Neural crest cell (in vitro differentiated cells): ENCODE measurements around the gene LSM3. TPM values are rescaled to one million over a fixed set of nuclear protein-coding genes. Genes with fewer than 3 reads are reported as not detected.
A peak's percentile ranks its signal among the peaks of the same experiment; 100 is the strongest.

Source experiments
- DNase-seq: peaks from one replicate; pipeline ENCODE4 v3.0.0; 2021; ENCODE audit warnings: low read depth, mixed read lengths, low spot score
- H3K27ac Mint-ChIP-seq: one replicate; pipeline ENCODE4 v1.8.0; 2021; ENCODE audit warnings: mild to moderate bottlenecking, mixed read lengths; ENCODE audit not compliant: unreplicated experiment
- H3K27me3 Mint-ChIP-seq: 2 replicates; pipeline ENCODE4 v1.8.0; 2021; ENCODE audit warnings: low read depth, mild to moderate bottlenecking, mixed read lengths
- H3K36me3 Mint-ChIP-seq: 2 replicates; pipeline ENCODE4 v1.8.0; 2021; ENCODE audit warnings: low read depth, mild to moderate bottlenecking, mixed read lengths
- H3K4me1 Mint-ChIP-seq: 2 replicates; pipeline ENCODE4 v1.8.0; 2021; ENCODE audit warnings: mixed read lengths
- H3K4me3 Mint-ChIP-seq: one replicate; pipeline ENCODE4 v1.8.0; 2021; ENCODE audit warnings: mild to moderate bottlenecking, mixed read lengths
- H3K9me3 Mint-ChIP-seq: 2 replicates; pipeline ENCODE4 v1.8.0; 2021; ENCODE audit warnings: mixed read lengths
- CTCF ChIP-seq: fragments of 200-600 bp; sonication (generic); conservative IDR thresholded peaks from 2 replicates; pipeline ENCODE4 v1.5.0; 2021; ENCODE audit warnings: antibody characterized with exemption, mild to moderate bottlenecking
- total RNA-seq: library from RNA; stranded (reverse); gene quantifications from 2 replicates; pipeline ENCODE4 v1.2.1, GENCODE V29; 2021

Gene LSM3
- total RNA-seq, 1 donor from 2014 or later: 18.3 TPM

GRCh38 chr3:14214764-14215163 lies 36.1 kb downstream of the LSM3 start:
- DNase-seq: no peak
- H3K4me3 Mint-ChIP-seq: no peak overlapping the region
- peaks cover 6% of the 10 kb centered on the region for H3K9me3 Mint-ChIP-seq
- H3K4me1 Mint-ChIP-seq: peaks cover 26% of the 10 kb centered on the region
- no peak overlapping the region for H3K27ac Mint-ChIP-seq
- no peaks in the 10 kb centered on the region for H3K27me3 Mint-ChIP-seq
- TF ChIP-seq CTCF: no peak
- H3K36me3 Mint-ChIP-seq: no peaks in the 10 kb centered on the region

GRCh38 chr3:14216257-14217048 lies 37.8 kb downstream of the LSM3 start:
- peak; percentile 58 for TF ChIP-seq CTCF
- peaks cover 13% of the 10 kb centered on the region for H3K4me1 Mint-ChIP-seq
- H3K4me3 Mint-ChIP-seq: peak overlapping the region; percentile 27
- H3K27ac Mint-ChIP-seq: no peak overlapping the region
- H3K27me3 Mint-ChIP-seq: no peaks in the 10 kb centered on the region
- H3K36me3 Mint-ChIP-seq: peaks cover 8% of the 10 kb centered on the region
- DNase-seq: peak; percentile 25
- H3K9me3 Mint-ChIP-seq: peaks cover 18% of the 10 kb centered on the region

GRCh38 chr3:14218355-14218754 lies 39.7 kb downstream of the LSM3 start:
- peaks cover 25% of the 10 kb centered on the region for H3K9me3 Mint-ChIP-seq
- no peaks in the 10 kb centered on the region for H3K27me3 Mint-ChIP-seq
- no peak for DNase-seq
- H3K27ac Mint-ChIP-seq: no peak overlapping the region
- H3K36me3 Mint-ChIP-seq: peaks cover 12% of the 10 kb centered on the region
- peaks cover 7% of the 10 kb centered on the region for H3K4me1 Mint-ChIP-seq
- no peak for TF ChIP-seq CTCF
- H3K4me3 Mint-ChIP-seq: no peak overlapping the region

- Mint-ChIP-seq H3K27ac (no peak overlapping the region), H3K9me3 (peaks cover 25% of the 10 kb centered on the region), H3K36me3 (peaks cover 12% of the 10 kb centered on the region), H3K4me3 (no peak overlapping the region), H3K4me1 (peaks cover 23% of the 10 kb centered on the region), H3K27me3 (no peaks in the 10 kb centered on the region)
- TF ChIP-seq CTCF: no peak
- no peak for DNase-seq
These were observed 42.3 kb downstream of the LSM3 start for GRCh38 chr3:14220933-14221332.

- H3K4me3 Mint-ChIP-seq: no peak overlapping the region
These were observed 43.3 kb downstream of the LSM3 start for GRCh38 chr3:14221902-14222301.

More at GRCh38 chr3:14221902-14222301, 43.3 kb downstream of the LSM3 start:
- TF ChIP-seq CTCF: no peak
- Mint-ChIP-seq H3K36me3 (peaks cover 12% of the 10 kb centered on the region), H3K4me1 (peaks cover 23% of the 10 kb centered on the region), H3K9me3 (peaks cover 19% of the 10 kb centered on the region), H3K27me3 (no peaks in the 10 kb centered on the region), H3K27ac (no peak overlapping the region)
- DNase-seq: no peak
